Measurements from ENCODE around the gene SLC23A1.

DNA sequence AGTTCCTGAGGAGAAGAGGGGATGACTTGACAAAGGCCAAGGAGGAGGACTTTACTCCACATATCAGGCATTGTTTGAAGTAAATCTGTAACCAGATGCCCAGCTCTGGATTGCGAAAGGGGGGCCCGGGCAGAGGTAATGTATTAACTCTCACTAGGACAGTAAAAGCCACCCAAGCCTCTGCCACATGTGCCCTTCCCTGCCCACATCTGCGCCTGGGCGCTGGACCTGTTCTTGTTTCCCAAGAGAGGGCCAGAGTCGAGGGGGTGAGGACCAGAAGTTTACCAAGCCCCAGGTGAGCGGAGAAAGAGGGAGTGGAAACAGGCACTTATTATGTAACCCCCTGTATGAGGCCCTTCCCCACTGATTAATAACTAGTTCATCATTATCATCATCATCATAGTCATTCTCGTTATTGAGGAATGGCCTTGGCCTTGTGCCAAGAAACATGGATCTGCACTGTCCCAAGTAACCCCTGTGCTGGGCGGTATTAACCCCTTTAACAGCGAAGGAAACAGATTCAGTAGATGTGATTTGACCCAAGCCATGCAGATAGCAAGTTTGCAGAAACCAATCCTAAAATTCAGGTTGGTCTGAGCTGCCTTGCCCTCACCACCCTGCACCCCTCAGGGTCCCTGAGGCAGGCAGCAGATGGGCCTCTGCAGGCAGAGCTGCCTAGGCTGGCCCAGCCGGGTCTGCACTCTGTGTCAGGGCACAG is at the start of gene SLC23A1:
- no peak for TF ChIP-seq CTCF (IDR thresholded peaks at IDR 0.05)
- no peak for TF ChIP-seq POLR2A (IDR thresholded peaks at IDR 0.05)

Data from esophagus squamous epithelium (tissue), 4 donors.